Measurements from ENCODE around the gene HMGB4. TPM values are rescaled to one million over a fixed set of nuclear protein-coding genes. Genes with fewer than 3 reads are reported as not detected.
A peak's percentile ranks its signal among the peaks of the same experiment; 100 is the strongest.

The HMGB4 gene, protein sequence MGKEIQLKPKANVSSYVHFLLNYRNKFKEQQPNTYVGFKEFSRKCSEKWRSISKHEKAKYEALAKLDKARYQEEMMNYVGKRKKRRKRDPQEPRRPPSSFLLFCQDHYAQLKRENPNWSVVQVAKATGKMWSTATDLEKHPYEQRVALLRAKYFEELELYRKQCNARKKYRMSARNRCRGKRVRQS
- total RNA-seq (not detected in 2 replicates), polyA plus RNA-seq (not detected in 2 replicates)

- Histone ChIP-seq H3K4me1 (ENCODE audit: low read depth) (no peaks in the 10 kb centered on the region), H3K9me3 (ENCODE audit: low read depth) (no peaks in the 10 kb centered on the region), H3K4me3 (no peak within 1 kb of the TSS), H3K27ac (no peak within 1 kb of the TSS), H3K27me3 (no peaks in the 10 kb centered on the region), H3K36me3 (no peaks in the 10 kb centered on the region)
- TF ChIP-seq CTCF (IDR thresholded peaks at IDR 0.05; ENCODE audit: low read depth, low read length) = no peak
- no peak for DNase-seq (ENCODE audit: low read depth in 1 of 2, low spot score in 1 of 2)
Measured at GRCh38 chr1:33863779-33864178, at the start of gene HMGB4. HMGB4 (plus strand) TSS chr1:33864079; CDS start chr1:33864192, 113 bp downstream.

GRCh38 chr1:33814166-33814565, 49.7 kb upstream of the HMGB4 start:
- TF ChIP-seq CTCF (IDR thresholded peaks at IDR 0.05; ENCODE audit: low read depth, low read length) = no peak
- Histone ChIP-seq H3K36me3 (no peaks in the 10 kb centered on the region), H3K9me3 (ENCODE audit: low read depth) (no peaks in the 10 kb centered on the region), H3K4me1 (ENCODE audit: low read depth) (no peaks in the 10 kb centered on the region), H3K4me3 (no peak overlapping the region), H3K27me3 (no peaks in the 10 kb centered on the region), H3K27ac (no peak overlapping the region)
- DNase-seq (ENCODE audit: low read depth in 1 of 2, low spot score in 1 of 2) = no peak

GRCh38 chr1:33815061-33815460, 48.8 kb upstream of the HMGB4 start:
- peak in 1 of 2 donors; percentile 9 for DNase-seq (ENCODE audit: low read depth in 1 of 2, low spot score in 1 of 2)
- no peaks in the 10 kb centered on the region for H3K9me3 ChIP-seq (ENCODE audit: low read depth)
- H3K4me3 ChIP-seq = no peak overlapping the region
- no peaks in the 10 kb centered on the region for H3K36me3 ChIP-seq
- no peak overlapping the region for H3K27ac ChIP-seq
- H3K27me3 ChIP-seq = no peaks in the 10 kb centered on the region
- TF ChIP-seq CTCF (IDR thresholded peaks at IDR 0.05; ENCODE audit: low read depth, low read length) = no peak
- no peaks in the 10 kb centered on the region for H3K4me1 ChIP-seq (ENCODE audit: low read depth)

DNA sequence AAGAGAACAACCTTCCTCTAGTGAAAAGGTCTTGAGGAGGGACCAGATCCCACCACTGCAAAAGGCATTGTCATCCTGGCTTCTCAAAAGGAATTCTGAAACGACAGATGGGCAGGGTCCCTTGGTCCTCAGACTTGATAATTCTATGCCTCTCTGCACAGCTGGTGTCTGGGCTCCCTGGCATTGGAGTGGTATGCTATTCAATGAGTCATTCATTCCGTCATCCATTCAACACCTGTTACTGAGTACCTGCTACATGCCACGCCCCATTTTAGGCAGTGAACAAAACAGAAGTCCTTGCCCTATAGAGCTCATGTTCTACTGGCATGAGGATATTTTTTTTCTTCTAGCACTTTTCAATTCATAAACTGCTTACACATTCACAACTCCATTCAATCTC, 45.8 kb upstream of the HMGB4 start:
- Histone ChIP-seq H3K27me3 (no peaks in the 10 kb centered on the region), H3K4me1 (ENCODE audit: low read depth) (no peaks in the 10 kb centered on the region), H3K36me3 (no peaks in the 10 kb centered on the region), H3K4me3 (no peak overlapping the region), H3K27ac (no peak overlapping the region), H3K9me3 (ENCODE audit: low read depth) (no peaks in the 10 kb centered on the region)
- DNase-seq (ENCODE audit: low read depth in 1 of 2, low spot score in 1 of 2) = no peak
- TF ChIP-seq CTCF (IDR thresholded peaks at IDR 0.05; ENCODE audit: low read depth, low read length) = no peak

- H3K4me1 ChIP-seq (ENCODE audit: low read depth) = no peaks in the 10 kb centered on the region
- H3K4me3 ChIP-seq = no peak overlapping the region
- no peaks in the 10 kb centered on the region for H3K27me3 ChIP-seq
- H3K27ac ChIP-seq = no peak overlapping the region
- TF ChIP-seq CTCF (IDR thresholded peaks at IDR 0.05; ENCODE audit: low read depth, low read length) = no peak
- no peaks in the 10 kb centered on the region for H3K36me3 ChIP-seq
- no peak for DNase-seq (ENCODE audit: low read depth in 1 of 2, low spot score in 1 of 2)
- H3K9me3 ChIP-seq (ENCODE audit: low read depth) = no peaks in the 10 kb centered on the region
Measured at GRCh38 chr1:33819290-33819912, 44.5 kb upstream of the HMGB4 start.

All from cardiac muscle cell (in vitro differentiated cells and primary cell).